HK-2 (cell line): ENCODE measurements around the gene APOBEC4.
"Not testable (repeated sequence)": the region's sequence is repeated elsewhere in the genome, so short reads cannot be mapped to it uniquely, and the experiment has no call there.

Experiments used
- DNase-seq: peaks from one replicate; pipeline ENCODE4 v3.0.0-alpha.2; 2018; ENCODE audit not compliant: unreplicated experiment

APOBEC4 gene

GRCh38 chr1:183634429-183635065, 18.6 kb downstream of the APOBEC4 start:
- no peak for DNase-seq

GRCh38 chr1:183633676-183634343, 19.3 kb downstream of the APOBEC4 start:
- no peak for DNase-seq

GRCh38 chr1:183632964-183633363, 20.2 kb downstream of the APOBEC4 start:
- DNase-seq, result no peak

- DNase-seq, result no peak
These were observed 21.0 kb downstream of the APOBEC4 start for GRCh38 chr1:183632114-183632513.

- no peak for DNase-seq
These were observed 22.4 kb downstream of the APOBEC4 start for GRCh38 chr1:183630748-183631147.

GRCh38 chr1:183628537-183628936, 24.6 kb downstream of the APOBEC4 start:
- no peak for DNase-seq

- not testable (repeated sequence) for DNase-seq
These were observed 26.9 kb downstream of the APOBEC4 start for GRCh38 chr1:183626236-183626635.

- DNase-seq, result peak; percentile 59
These were observed 30.0 kb downstream of the APOBEC4 start for GRCh38 chr1:183622884-183623785.

GRCh38 chr1:183622013-183622412, 31.1 kb downstream of the APOBEC4 start:
- DNase-seq, result no peak

- DNase-seq, result no peak
These were observed 32.8 kb downstream of the APOBEC4 start for GRCh38 chr1:183620311-183620710.

GRCh38 chr1:183619781-183620180, 33.3 kb downstream of the APOBEC4 start:
- DNase-seq, result no peak

GRCh38 chr1:183618202-183618601, 34.9 kb downstream of the APOBEC4 start:
- DNase-seq, result not testable (repeated sequence)

GRCh38 chr1:183612975-183613374, 40.1 kb downstream of the APOBEC4 start:
- DNase-seq, result not testable (repeated sequence)

GRCh38 chr1:183612407-183612806, 40.7 kb downstream of the APOBEC4 start:
- DNase-seq, result no peak

- DNase-seq, result no peak
These were observed 42.1 kb downstream of the APOBEC4 start for GRCh38 chr1:183611021-183611420.

- DNase-seq, result no peak
These were observed 43.2 kb downstream of the APOBEC4 start for GRCh38 chr1:183609759-183610452.

- DNase-seq, result no peak
These were observed 43.8 kb downstream of the APOBEC4 start for GRCh38 chr1:183609313-183609712.

- no peak for DNase-seq
These were observed 45.7 kb downstream of the APOBEC4 start for GRCh38 chr1:183607322-183607980.

- no peak for DNase-seq
These were observed 47.2 kb downstream of the APOBEC4 start for GRCh38 chr1:183605904-183606303.

GRCh38 chr1:183604815-183605214, 48.3 kb downstream of the APOBEC4 start:
- DNase-seq, result no peak

GRCh38 chr1:183604038-183604808, 48.9 kb downstream of the APOBEC4 start:
- peak; percentile 71 for DNase-seq
